HL-60 (cell line): Measurements from ENCODE around the gene VPS41.

Source experiments
- CTCF ChIP-seq: IDR thresholded peaks from one replicate; pipeline ENCODE4 v1.5.1; 2011; ENCODE audit warnings: low read length, control low read depth, inconsistent platforms; ENCODE audit not compliant: insufficient read depth
- GABPA ChIP-seq: IDR thresholded peaks from 2 replicates; pipeline ENCODE4 v1.6.1; 2012; ENCODE audit warnings: low read depth
- POLR2AphosphoS5 ChIP-seq: IDR thresholded peaks from 2 replicates; pipeline ENCODE4 v1.6.1; 2012; ENCODE audit warnings: low read depth
- REST ChIP-seq: IDR thresholded peaks from 2 replicates; pipeline ENCODE4 v1.6.1; 2012; ENCODE audit warnings: low read depth; ENCODE audit not compliant: insufficient replicate concordance
- SPI1 ChIP-seq: IDR thresholded peaks from 2 replicates; pipeline ENCODE4 v1.6.1; 2012; ENCODE audit warnings: low read depth, mild to moderate bottlenecking, borderline replicate concordance

DNA sequence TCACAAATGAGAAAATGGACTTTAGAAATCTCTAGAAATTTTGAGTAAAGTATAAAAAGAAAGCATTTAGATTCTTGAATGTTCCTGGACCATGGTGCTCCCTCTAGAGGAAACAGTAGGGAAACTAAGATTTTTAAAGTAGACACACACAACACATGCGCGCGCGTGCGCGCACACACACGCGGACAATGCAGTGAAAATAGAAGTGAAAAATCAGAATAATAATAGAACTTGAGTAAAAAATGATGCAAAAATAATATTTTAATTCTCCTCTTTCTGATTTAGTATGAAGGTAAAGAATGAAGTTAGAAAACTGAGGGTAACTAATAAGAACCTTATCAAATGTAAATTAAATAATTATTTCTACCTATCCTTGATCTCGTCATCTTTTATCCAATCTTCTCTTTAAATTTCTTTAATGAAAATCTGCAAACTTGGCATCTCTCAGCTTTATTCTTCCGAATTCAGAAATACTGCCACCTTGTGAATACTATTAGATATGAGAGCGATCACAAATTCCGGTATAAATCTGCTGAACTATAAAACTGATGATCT lies 160.9 kb downstream of the VPS41 start:
- TF ChIP-seq CTCF (no peak), POLR2AphosphoS5 (no peak), REST (no peak), SPI1 (no peak), GABPA (no peak)
